Epithelial cell of esophagus (primary cell): ENCODE results near the gene TUB.

Experiments
- DNase-seq: peaks from one replicate; pipeline ENCODE4 v3.0.0; 2010; ENCODE audit warnings: low read depth
- H3K4me3 ChIP-seq: 2 replicates; pipeline ENCODE4 v1.5.1; 2011; ENCODE audit warnings: mild to moderate bottlenecking, low read length, control low read depth
- CTCF ChIP-seq: IDR thresholded peaks from 2 replicates; pipeline ENCODE4 v1.5.1; 2011; ENCODE audit warnings: low read depth, mild to moderate bottlenecking, low read length, control low read depth, inconsistent platforms; ENCODE audit not compliant: insufficient read depth; ENCODE audit errors: missing control alignments

Gene TUB

GRCh38 chr11:8111636-8112035, 30.6 kb downstream of the TUB start:
- DNase-seq = no peak
- H3K4me3 ChIP-seq = no peak overlapping the region
- no peak for TF ChIP-seq CTCF

- H3K4me3 ChIP-seq = no peak overlapping the region
- DNase-seq = no peak
- no peak for TF ChIP-seq CTCF
Measured at GRCh38 chr11:8122173-8122764, 41.3 kb downstream of the TUB start.

GRCh38 chr11:8126649-8127289, 45.8 kb downstream of the TUB start:
- TF ChIP-seq CTCF = no peak
- DNase-seq = no peak
- no peak overlapping the region for H3K4me3 ChIP-seq

GRCh38 chr11:8127447-8127846, 46.4 kb downstream of the TUB start:
- TF ChIP-seq CTCF = no peak
- no peak overlapping the region for H3K4me3 ChIP-seq
- no peak for DNase-seq

GRCh38 chr11:8138526-8138925, 57.5 kb downstream of the TUB start:
- no peak overlapping the region for H3K4me3 ChIP-seq

GRCh38 chr11:8149726-8150125, 68.7 kb downstream of the TUB start:
- no peak for DNase-seq
- no peak overlapping the region for H3K4me3 ChIP-seq
- no peak for TF ChIP-seq CTCF

More at GRCh38 chr11:8138526-8138925, 57.5 kb downstream of the TUB start:
- TF ChIP-seq CTCF = no peak
- DNase-seq = peak; percentile 89
